Measurements from ENCODE around the gene PCARE.
A peak's percentile ranks its signal among the peaks of the same experiment; 100 is the strongest.

Gene PCARE

DNA sequence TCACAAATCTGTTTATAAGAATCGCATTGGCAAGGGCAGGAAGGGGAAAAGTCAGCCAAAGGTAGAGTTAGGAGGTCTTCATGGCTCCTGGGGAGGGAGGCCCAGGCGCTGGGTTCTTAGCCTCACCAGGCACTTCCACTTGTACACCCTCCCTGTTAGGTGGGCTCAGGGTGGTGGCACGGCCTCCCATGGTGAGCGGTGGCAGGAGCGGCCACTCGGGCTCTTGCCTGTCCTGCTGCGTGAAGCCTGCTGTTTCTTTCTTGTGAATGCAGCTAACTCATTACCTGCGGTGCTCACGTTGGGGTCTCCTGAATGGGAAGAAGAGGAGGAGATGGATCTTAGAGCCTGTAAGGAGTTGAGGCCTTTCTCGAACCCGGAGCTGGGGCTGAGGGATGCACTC lies 52.4 kb downstream of the PCARE start:
- H3K27me3 ChIP-seq (ENCODE audit: insufficient read depth, low read depth, severe bottlenecking), result no peaks in the 10 kb centered on the region

DNA sequence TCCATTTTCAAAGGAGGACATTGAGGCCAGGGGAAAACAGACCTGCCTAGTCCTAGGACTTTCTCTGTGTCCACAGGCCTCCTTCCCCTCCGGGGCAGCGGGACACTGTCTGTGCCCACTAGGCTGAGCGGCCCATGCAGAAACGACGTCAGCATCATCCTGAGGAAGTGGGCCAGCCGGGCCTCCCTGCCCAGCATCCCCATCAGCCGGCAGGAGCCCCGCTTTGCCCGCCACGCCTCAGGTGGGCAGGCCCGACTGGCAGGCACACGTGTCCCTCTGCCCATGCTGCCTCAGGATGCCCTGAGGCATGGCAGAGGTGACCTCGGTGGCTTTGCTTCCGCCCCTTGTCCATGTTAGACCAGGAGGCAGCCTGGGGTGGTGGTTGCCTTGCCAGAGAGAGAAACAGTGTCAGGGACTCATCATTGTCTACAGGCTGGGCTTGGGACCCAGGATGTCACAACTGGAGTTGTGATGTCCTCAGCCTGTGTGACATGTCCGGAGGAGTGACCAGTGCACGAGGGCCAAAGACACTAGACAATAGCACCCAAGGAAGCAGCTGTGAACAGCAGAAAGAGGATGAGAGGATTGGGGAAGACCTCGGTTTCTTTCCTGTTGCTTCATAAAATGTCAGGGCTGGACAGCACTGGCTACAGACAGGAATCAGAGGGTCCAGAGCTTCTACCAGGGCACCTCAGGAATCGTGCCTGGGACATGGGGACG lies 56.4 kb downstream of the PCARE start:
- Histone ChIP-seq H3K9me3 (ENCODE audit: severe bottlenecking) (peaks cover 5% of the 10 kb centered on the region), H3K36me3 (no peaks in the 10 kb centered on the region), H3K4me3 (ENCODE audit: low read depth, low read length) (no peak overlapping the region), H3K27me3 (ENCODE audit: insufficient read depth, low read depth, severe bottlenecking) (no peaks in the 10 kb centered on the region), H3K27ac (no peak overlapping the region)
- TF ChIP-seq, protein P1, sequence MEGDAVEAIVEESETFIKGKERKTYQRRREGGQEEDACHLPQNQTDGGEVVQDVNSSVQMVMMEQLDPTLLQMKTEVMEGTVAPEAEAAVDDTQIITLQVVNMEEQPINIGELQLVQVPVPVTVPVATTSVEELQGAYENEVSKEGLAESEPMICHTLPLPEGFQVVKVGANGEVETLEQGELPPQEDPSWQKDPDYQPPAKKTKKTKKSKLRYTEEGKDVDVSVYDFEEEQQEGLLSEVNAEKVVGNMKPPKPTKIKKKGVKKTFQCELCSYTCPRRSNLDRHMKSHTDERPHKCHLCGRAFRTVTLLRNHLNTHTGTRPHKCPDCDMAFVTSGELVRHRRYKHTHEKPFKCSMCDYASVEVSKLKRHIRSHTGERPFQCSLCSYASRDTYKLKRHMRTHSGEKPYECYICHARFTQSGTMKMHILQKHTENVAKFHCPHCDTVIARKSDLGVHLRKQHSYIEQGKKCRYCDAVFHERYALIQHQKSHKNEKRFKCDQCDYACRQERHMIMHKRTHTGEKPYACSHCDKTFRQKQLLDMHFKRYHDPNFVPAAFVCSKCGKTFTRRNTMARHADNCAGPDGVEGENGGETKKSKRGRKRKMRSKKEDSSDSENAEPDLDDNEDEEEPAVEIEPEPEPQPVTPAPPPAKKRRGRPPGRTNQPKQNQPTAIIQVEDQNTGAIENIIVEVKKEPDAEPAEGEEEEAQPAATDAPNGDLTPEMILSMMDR (IDR thresholded peaks at IDR 0.05; ENCODE audit: low read depth, low read length), result no peak
- DNase-seq, result no peak

More for the DNA sequence above, 52.4 kb downstream of the PCARE start:
- TF ChIP-seq, protein P1 (IDR thresholded peaks at IDR 0.05; ENCODE audit: low read depth, low read length), result no peak
- no peak overlapping the region for H3K27ac ChIP-seq
- peaks cover 5% of the 10 kb centered on the region for H3K9me3 ChIP-seq (ENCODE audit: severe bottlenecking)
- no peak for DNase-seq
- H3K36me3 ChIP-seq, result no peaks in the 10 kb centered on the region
- no peak overlapping the region for H3K4me3 ChIP-seq (ENCODE audit: low read depth, low read length)

DNA sequence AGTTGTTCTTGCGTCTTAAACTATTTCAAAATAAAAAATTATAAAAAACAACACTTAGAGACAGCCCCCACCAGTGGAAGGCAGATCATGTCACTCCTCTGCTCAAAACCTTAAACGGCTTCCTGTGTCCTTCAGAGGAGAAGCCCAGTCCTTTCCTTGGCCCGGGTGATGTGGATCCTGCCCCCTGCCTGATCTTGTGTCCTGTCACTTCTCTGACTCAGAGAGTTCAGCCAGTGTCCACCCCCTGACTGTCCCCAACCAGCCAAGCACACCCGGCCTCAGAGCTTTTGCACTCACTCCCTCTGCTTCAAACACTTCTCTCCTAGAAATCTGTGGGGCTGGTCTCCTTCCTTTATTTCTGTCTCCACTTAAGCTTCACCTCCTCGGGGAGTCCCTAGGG lies 57.8 kb downstream of the PCARE start:
- DNase-seq, result no peak
- Histone ChIP-seq H3K9me3 (ENCODE audit: severe bottlenecking) (peaks cover 5% of the 10 kb centered on the region), H3K27me3 (ENCODE audit: insufficient read depth, low read depth, severe bottlenecking) (no peaks in the 10 kb centered on the region), H3K36me3 (no peaks in the 10 kb centered on the region), H3K4me3 (ENCODE audit: low read depth, low read length) (no peak overlapping the region), H3K27ac (no peak overlapping the region)
- TF ChIP-seq, protein P1 (IDR thresholded peaks at IDR 0.05; ENCODE audit: low read depth, low read length), result no peak

DNA sequence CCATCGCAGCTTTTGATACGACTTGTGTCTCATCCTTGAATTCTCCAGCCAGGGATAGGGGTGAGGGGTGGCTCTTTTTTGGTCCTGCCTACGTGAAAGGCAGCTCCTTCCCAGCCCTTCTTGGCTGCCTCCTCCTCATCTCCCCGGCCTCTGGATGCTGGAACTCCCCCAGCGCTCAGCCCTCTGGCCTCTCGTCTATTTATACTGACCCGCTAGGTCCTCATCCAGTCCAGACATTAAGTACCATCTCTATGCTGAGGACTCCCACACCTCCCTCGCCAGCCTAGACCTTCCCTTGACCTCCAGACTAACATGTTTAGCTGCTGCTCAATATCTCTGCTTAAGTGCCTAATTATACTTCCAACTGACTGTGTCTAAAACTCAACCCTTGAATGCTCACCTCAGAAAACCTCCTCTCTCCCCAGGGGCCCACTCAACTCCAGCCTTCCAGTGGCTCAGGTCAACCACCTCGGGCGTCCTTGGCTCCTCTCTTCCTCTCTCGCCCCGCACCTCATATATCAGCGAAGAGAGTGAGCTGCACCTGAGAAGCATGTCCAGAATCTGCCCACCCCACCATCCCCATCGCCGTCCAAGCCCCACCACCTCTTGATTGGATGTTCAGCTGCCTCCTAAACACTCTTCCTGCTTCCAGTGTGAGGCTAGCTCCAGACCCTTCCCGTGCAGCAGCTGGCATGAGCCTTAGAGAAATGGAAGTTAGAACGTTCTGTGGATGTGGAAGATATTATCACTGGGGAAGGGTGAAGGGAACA lies 58.4 kb downstream of the PCARE start:
- H3K4me3 ChIP-seq (ENCODE audit: low read depth, low read length), result no peak overlapping the region
- no peak for DNase-seq
- H3K27me3 ChIP-seq (ENCODE audit: insufficient read depth, low read depth, severe bottlenecking), result no peaks in the 10 kb centered on the region
- H3K9me3 ChIP-seq (ENCODE audit: severe bottlenecking), result peaks cover 5% of the 10 kb centered on the region
- TF ChIP-seq, protein P1 (IDR thresholded peaks at IDR 0.05; ENCODE audit: low read depth, low read length), result no peak
- no peaks in the 10 kb centered on the region for H3K36me3 ChIP-seq
- H3K27ac ChIP-seq, result peak overlapping the region; percentile 13; the same call in 1 of the 2 replicates

DNA sequence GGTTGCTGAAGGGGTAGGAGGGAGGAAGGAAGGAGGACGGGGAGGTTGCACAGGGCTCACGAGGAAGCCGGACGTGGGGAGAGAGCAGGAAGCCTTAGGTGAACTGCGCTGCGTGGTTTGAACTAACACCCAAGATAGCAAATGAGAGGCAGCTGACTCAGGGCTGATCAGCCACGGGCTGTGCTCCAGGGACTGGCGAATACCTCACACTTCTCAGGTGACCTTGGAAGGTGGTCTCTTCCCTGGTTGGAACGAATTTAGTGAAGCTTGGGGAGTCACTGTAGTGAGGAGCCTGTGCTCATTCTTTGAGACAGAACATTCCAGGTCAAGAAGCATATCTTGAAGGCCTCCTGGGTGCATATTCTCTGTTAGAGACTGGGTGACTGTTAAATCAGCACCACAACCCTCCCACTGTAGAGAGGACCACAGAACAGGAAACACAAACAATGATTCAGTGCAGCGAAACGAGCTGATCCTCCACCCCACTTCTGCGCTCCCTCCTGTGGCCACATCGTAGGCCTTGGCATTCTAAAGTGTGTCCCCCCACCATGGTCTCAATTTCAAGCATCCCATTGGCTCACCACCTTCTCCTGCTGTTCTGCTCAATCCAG lies 59.4 kb downstream of the PCARE start:
- H3K4me3 ChIP-seq (ENCODE audit: low read depth, low read length), result no peak overlapping the region
- no peak for DNase-seq
- H3K27me3 ChIP-seq (ENCODE audit: insufficient read depth, low read depth, severe bottlenecking), result no peaks in the 10 kb centered on the region
- peaks cover 5% of the 10 kb centered on the region for H3K9me3 ChIP-seq (ENCODE audit: severe bottlenecking)
- TF ChIP-seq, protein P1 (IDR thresholded peaks at IDR 0.05; ENCODE audit: low read depth, low read length), result peak; percentile 29
- H3K27ac ChIP-seq, result no peak overlapping the region
- H3K36me3 ChIP-seq, result no peaks in the 10 kb centered on the region

Measured in WERI-Rb-1 (cell line).